ENCODE measurements around the gene ADK. TPM values are rescaled to one million over a fixed set of nuclear protein-coding genes. Genes with fewer than 3 reads are reported as not detected.

The ADK gene
- total and polyA plus RNA-seq, 2 experiments from 2014 or later: 39.9 to 53.0 TPM

DNA sequence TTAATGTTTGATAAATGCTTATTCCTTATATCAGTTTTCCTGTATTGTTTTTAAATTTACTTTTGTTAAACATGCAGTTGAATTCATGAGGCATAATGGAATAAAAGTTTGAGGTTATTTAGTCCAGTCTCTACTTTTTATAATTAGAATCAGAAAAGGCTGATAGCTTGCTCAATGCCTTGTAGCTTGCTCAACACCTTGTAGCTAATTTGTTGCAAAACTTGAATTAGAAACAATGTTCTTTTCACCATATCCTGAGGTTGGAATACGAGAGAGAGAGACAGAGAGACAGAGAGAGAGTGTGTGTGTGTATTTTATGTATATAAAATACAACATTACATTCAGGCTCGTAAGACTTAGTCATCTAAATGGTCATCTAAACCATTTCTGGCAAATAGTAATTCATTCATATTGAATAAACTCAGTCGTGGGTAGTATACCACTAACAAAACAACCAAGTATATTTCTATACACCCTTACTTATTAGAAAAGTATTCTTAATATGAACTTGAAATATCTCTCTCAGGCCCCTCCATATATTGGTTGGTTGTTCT lies 243.5 kb downstream of the ADK start:
- H3K36me3 ChIP-seq (ENCODE audit: insufficient read depth): no peaks in the 10 kb centered on the region
- H3F3A ChIP-seq (replicated peaks; ENCODE audit: low read depth): no peaks in the 10 kb centered on the region
- peaks cover 3% of the 10 kb centered on the region for H3K27me3 Mint-ChIP-seq (ENCODE audit: insufficient read depth, low read depth, poor library complexity)
- no peaks in the 10 kb centered on the region for H3K79me2 ChIP-seq (replicated peaks; ENCODE audit: insufficient read depth)
- no peaks in the 10 kb centered on the region; the same call in 1 of the 2 replicates for H3K9me2 ChIP-seq (ENCODE audit: insufficient read depth)
- no peak overlapping the region for H2AFZ ChIP-seq
- peaks cover 3% of the 10 kb centered on the region; the same call in 2 of the 3 replicates for H3K36me3 Mint-ChIP-seq (ENCODE audit: low read depth)
- no peak overlapping the region for H3K4me3 Mint-ChIP-seq
- no peak overlapping the region for H3K27ac ChIP-seq (ENCODE audit: low read depth)
- H3K27me3 ChIP-seq (ENCODE audit: insufficient read depth): no peaks in the 10 kb centered on the region
- DNase-seq (ENCODE audit: low spot score): no peak
- no peaks in the 10 kb centered on the region for H4K20me1 ChIP-seq (replicated peaks; ENCODE audit: insufficient read depth)
- no peaks in the 10 kb centered on the region for H3K9me3 Mint-ChIP-seq
- no peak overlapping the region for H3K4me2 ChIP-seq
- no peak overlapping the region for H3K4me3 ChIP-seq
- ATAC-seq: no peak
- H3K27ac Mint-ChIP-seq: no peak overlapping the region
- no peaks in the 10 kb centered on the region for H3K4me1 ChIP-seq (ENCODE audit: insufficient read depth)
- no peak for TF ChIP-seq ZNF114 (CRISPR knock-in tag; IDR thresholded peaks at IDR 0.05)
- no peak for TF ChIP-seq EZH2 (IDR thresholded peaks at IDR 0.05; ENCODE audit: low read depth, unreplicated experiment)
- TF ChIP-seq, protein P1, sequence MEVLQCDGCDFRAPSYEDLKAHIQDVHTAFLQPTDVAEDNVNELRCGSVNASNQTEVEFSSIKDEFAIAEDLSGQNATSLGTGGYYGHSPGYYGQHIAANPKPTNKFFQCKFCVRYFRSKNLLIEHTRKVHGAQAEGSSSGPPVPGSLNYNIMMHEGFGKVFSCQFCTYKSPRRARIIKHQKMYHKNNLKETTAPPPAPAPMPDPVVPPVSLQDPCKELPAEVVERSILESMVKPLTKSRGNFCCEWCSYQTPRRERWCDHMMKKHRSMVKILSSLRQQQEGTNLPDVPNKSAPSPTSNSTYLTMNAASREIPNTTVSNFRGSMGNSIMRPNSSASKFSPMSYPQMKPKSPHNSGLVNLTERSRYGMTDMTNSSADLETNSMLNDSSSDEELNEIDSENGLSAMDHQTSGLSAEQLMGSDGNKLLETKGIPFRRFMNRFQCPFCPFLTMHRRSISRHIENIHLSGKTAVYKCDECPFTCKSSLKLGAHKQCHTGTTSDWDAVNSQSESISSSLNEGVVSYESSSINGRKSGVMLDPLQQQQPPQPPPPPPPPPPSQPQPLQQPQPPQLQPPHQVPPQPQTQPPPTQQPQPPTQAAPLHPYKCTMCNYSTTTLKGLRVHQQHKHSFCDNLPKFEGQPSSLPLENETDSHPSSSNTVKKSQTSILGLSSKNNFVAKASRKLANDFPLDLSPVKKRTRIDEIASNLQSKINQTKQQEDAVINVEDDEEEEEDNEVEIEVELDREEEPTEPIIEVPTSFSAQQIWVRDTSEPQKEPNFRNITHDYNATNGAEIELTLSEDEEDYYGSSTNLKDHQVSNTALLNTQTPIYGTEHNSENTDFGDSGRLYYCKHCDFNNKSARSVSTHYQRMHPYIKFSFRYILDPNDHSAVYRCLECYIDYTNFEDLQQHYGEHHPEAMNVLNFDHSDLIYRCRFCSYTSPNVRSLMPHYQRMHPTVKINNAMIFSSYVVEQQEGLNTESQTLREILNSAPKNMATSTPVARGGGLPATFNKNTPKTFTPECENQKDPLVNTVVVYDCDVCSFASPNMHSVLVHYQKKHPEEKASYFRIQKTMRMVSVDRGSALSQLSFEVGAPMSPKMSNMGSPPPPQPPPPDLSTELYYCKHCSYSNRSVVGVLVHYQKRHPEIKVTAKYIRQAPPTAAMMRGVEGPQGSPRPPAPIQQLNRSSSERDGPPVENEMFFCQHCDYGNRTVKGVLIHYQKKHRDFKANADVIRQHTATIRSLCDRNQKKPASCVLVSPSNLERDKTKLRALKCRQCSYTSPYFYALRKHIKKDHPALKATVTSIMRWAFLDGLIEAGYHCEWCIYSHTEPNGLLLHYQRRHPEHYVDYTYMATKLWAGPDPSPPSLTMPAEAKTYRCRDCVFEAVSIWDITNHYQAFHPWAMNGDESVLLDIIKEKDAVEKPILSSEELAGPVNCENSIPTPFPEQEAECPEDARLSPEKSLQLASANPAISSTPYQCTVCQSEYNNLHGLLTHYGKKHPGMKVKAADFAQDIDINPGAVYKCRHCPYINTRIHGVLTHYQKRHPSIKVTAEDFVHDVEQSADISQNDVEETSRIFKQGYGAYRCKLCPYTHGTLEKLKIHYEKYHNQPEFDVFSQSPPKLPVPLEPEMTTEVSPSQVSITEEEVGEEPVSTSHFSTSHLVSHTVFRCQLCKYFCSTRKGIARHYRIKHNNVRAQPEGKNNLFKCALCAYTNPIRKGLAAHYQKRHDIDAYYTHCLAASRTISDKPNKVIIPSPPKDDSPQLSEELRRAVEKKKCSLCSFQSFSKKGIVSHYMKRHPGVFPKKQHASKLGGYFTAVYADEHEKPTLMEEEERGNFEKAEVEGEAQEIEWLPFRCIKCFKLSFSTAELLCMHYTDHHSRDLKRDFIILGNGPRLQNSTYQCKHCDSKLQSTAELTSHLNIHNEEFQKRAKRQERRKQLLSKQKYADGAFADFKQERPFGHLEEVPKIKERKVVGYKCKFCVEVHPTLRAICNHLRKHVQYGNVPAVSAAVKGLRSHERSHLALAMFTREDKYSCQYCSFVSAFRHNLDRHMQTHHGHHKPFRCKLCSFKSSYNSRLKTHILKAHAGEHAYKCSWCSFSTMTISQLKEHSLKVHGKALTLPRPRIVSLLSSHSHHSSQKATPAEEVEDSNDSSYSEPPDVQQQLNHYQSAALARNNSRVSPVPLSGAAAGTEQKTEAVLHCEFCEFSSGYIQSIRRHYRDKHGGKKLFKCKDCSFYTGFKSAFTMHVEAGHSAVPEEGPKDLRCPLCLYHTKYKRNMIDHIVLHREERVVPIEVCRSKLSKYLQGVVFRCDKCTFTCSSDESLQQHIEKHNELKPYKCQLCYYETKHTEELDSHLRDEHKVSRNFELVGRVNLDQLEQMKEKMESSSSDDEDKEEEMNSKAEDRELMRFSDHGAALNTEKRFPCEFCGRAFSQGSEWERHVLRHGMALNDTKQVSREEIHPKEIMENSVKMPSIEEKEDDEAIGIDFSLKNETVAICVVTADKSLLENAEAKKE (CRISPR knock-in tag; IDR thresholded peaks at IDR 0.05): no peak
- TF ChIP-seq, protein P2, sequence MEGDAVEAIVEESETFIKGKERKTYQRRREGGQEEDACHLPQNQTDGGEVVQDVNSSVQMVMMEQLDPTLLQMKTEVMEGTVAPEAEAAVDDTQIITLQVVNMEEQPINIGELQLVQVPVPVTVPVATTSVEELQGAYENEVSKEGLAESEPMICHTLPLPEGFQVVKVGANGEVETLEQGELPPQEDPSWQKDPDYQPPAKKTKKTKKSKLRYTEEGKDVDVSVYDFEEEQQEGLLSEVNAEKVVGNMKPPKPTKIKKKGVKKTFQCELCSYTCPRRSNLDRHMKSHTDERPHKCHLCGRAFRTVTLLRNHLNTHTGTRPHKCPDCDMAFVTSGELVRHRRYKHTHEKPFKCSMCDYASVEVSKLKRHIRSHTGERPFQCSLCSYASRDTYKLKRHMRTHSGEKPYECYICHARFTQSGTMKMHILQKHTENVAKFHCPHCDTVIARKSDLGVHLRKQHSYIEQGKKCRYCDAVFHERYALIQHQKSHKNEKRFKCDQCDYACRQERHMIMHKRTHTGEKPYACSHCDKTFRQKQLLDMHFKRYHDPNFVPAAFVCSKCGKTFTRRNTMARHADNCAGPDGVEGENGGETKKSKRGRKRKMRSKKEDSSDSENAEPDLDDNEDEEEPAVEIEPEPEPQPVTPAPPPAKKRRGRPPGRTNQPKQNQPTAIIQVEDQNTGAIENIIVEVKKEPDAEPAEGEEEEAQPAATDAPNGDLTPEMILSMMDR (conservative IDR thresholded peaks at IDR 0.05; ENCODE audit: low read depth in 2 of 2): no peak
- TF ChIP-seq, protein P3, sequence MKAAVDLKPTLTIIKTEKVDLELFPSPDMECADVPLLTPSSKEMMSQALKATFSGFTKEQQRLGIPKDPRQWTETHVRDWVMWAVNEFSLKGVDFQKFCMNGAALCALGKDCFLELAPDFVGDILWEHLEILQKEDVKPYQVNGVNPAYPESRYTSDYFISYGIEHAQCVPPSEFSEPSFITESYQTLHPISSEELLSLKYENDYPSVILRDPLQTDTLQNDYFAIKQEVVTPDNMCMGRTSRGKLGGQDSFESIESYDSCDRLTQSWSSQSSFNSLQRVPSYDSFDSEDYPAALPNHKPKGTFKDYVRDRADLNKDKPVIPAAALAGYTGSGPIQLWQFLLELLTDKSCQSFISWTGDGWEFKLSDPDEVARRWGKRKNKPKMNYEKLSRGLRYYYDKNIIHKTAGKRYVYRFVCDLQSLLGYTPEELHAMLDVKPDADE (IDR thresholded peaks at IDR 0.05): no peak
- H3K4me1 Mint-ChIP-seq: no peaks in the 10 kb centered on the region
